Activated CD4-positive, alpha-beta memory T cell treated with anti-CD3 and anti-CD28 coated beads for 36 hours (primary cell): ENCODE data around the gene RAB17. TPM values are rescaled to one million over a fixed set of nuclear protein-coding genes. Genes with fewer than 3 reads are reported as not detected.

Experiments
- CTCF ChIA-PET: fragments of 350-600 bp; sonication (Branson Sonifier 250); formaldehyde crosslinking; loops from one replicate; lab custom pipeline; 2021; ENCODE audit warnings: antibody characterized with exemption, inconsistent platforms; lab: Charles Lee
- POLR2A ChIA-PET: fragments of 350-600 bp; sonication (Branson Sonifier 250); formaldehyde crosslinking; loops from one replicate; lab custom pipeline; 2021; ENCODE audit warnings: antibody characterized with exemption; lab: Charles Lee
- DNase-seq: peaks from one replicate; pipeline ENCODE4 v3.0.0-alpha.2; 2020
- H3K27ac Mint-ChIP-seq: one replicate; pipeline ENCODE4 v1.8.0; 2021; ENCODE audit warnings: mixed read lengths
- H3K27me3 Mint-ChIP-seq: one replicate; pipeline ENCODE4 v1.8.0; 2021; ENCODE audit warnings: mixed read lengths
- H3K36me3 Mint-ChIP-seq: one replicate; pipeline ENCODE4 v1.8.0; 2021; ENCODE audit warnings: mixed read lengths
- H3K4me1 Mint-ChIP-seq: one replicate; pipeline ENCODE4 v1.8.0; 2021; ENCODE audit warnings: low read depth, mixed read lengths
- H3K4me3 Mint-ChIP-seq: one replicate; pipeline ENCODE4 v1.8.0; 2021; ENCODE audit warnings: mild to moderate bottlenecking, mixed read lengths
- H3K9me3 Mint-ChIP-seq: one replicate; pipeline ENCODE4 v1.8.0; 2021; ENCODE audit warnings: mixed read lengths
- intact Hi-C: fragments of 100-400 bp; cut with micrococcal nuclease; formaldehyde crosslinking; loops from one replicate; pipeline ENCODE4 v1.15.1; 2023
- total RNA-seq, 2 experiments: library from RNA; stranded (reverse); gene quantifications; one replicate each; pipeline ENCODE4 v1.2.3, GENCODE V29; 2021

Gene RAB17
- total RNA-seq, 2 experiments from 2014 or later: not detected

- peaks cover 20% of the 10 kb centered on the region for H3K27me3 Mint-ChIP-seq
- H3K4me1 Mint-ChIP-seq: peaks cover 13% of the 10 kb centered on the region
- no peak for DNase-seq
- peaks cover 6% of the 10 kb centered on the region for H3K36me3 Mint-ChIP-seq
- no peak overlapping the region for H3K4me3 Mint-ChIP-seq
- intact Hi-C loops: loop anchor here (5.0 kb wide), 2 partner anchors 125 to 405 kb away; no protein-coding TSS in a partner anchor
- ChIA-PET POLR2A (no interaction called here), CTCF (interaction anchor here (1.3 to 1.6 kb wide), 2 partner anchors 14 to 45 kb away, joined by 6 to 7 read pairs; no protein-coding TSS in a partner anchor)
- peak overlapping the region; percentile 60 for H3K27ac Mint-ChIP-seq
- peaks cover 20% of the 10 kb centered on the region for H3K9me3 Mint-ChIP-seq
Observed at GRCh38 chr2:237557633-237558015, 32.9 kb downstream of the RAB17 start.

- H3K4me1 Mint-ChIP-seq: peaks cover 13% of the 10 kb centered on the region
- H3K36me3 Mint-ChIP-seq: peaks cover 6% of the 10 kb centered on the region
- ChIA-PET POLR2A (no interaction called here), CTCF (interaction anchor here (1.3 to 3.1 kb wide), 4 partner anchors 15 to 44 kb away, joined by 6 to 22 read pairs (median 12); no protein-coding TSS in a partner anchor)
- peak; percentile 76 for DNase-seq
- intact Hi-C loops: loop anchor here (5.0 kb wide), 2 partner anchors 125 to 405 kb away; no protein-coding TSS in a partner anchor
- H3K4me3 Mint-ChIP-seq: no peak overlapping the region
- peaks cover 20% of the 10 kb centered on the region for H3K9me3 Mint-ChIP-seq
- H3K27ac Mint-ChIP-seq: peak overlapping the region; percentile 60
- H3K27me3 Mint-ChIP-seq: peaks cover 18% of the 10 kb centered on the region
Observed at GRCh38 chr2:237556773-237557632, 33.5 kb downstream of the RAB17 start.

- Mint-ChIP-seq H3K9me3 (peaks cover 20% of the 10 kb centered on the region), H3K27me3 (peaks cover 18% of the 10 kb centered on the region), H3K4me1 (peaks cover 13% of the 10 kb centered on the region), H3K4me3 (no peak overlapping the region), H3K27ac (no peak overlapping the region), H3K36me3 (peaks cover 6% of the 10 kb centered on the region)
- ChIA-PET CTCF (interaction anchor here (0.9 to 3.1 kb wide), 3 partner anchors 17 to 390 kb away, joined by 3 to 22 read pairs (median 18); no protein-coding TSS in a partner anchor), POLR2A (no interaction called here)
- no peak for DNase-seq
- intact Hi-C loops: loop anchor here (5.0 kb wide), 2 partner anchors 123 to 403 kb away; no protein-coding TSS in a partner anchor
Observed at GRCh38 chr2:237555560-237555959, 35.0 kb downstream of the RAB17 start.

GRCh38 chr2:237553948-237554347 is 36.6 kb downstream of the RAB17 start:
- ChIA-PET CTCF (interaction anchor here (2.7 to 3.1 kb wide), 2 partner anchors 18 to 41 kb away, joined by 18 to 22 read pairs; no protein-coding TSS in a partner anchor), POLR2A (no interaction called here)
- intact Hi-C loops: no loop called here
- Mint-ChIP-seq H3K27me3 (peaks cover 13% of the 10 kb centered on the region), H3K4me3 (no peak overlapping the region), H3K27ac (no peak overlapping the region), H3K4me1 (peaks cover 13% of the 10 kb centered on the region), H3K9me3 (peaks cover 20% of the 10 kb centered on the region), H3K36me3 (peaks cover 6% of the 10 kb centered on the region)
- no peak for DNase-seq

- peaks cover 20% of the 10 kb centered on the region for H3K9me3 Mint-ChIP-seq
- peaks cover 6% of the 10 kb centered on the region for H3K36me3 Mint-ChIP-seq
- ChIA-PET CTCF (interaction anchor here (1.4 kb wide), 1 partner anchor 19 kb away, joined by 4 read pairs; no protein-coding TSS in a partner anchor), POLR2A (no interaction called here)
- intact Hi-C loops: no loop called here
- peaks cover 10% of the 10 kb centered on the region for H3K27me3 Mint-ChIP-seq
- peaks cover 10% of the 10 kb centered on the region for H3K4me1 Mint-ChIP-seq
- no peak overlapping the region for H3K27ac Mint-ChIP-seq
- H3K4me3 Mint-ChIP-seq: no peak overlapping the region
- DNase-seq: no peak
Observed at GRCh38 chr2:237552908-237553307, 37.6 kb downstream of the RAB17 start.

GRCh38 chr2:237551071-237551574 is 39.4 kb downstream of the RAB17 start:
- H3K36me3 Mint-ChIP-seq: peaks cover 5% of the 10 kb centered on the region
- no peak for DNase-seq
- POLR2A ChIA-PET: no interaction called here
- H3K4me1 Mint-ChIP-seq: no peaks in the 10 kb centered on the region
- peaks cover 9% of the 10 kb centered on the region for H3K27me3 Mint-ChIP-seq
- CTCF ChIA-PET: interaction anchor here (0.7 kb wide), 1 partner anchor 38 kb away, joined by 3 read pairs; no protein-coding TSS in a partner anchor
- intact Hi-C loops: no loop called here
- no peak overlapping the region for H3K27ac Mint-ChIP-seq
- H3K4me3 Mint-ChIP-seq: no peak overlapping the region
- H3K9me3 Mint-ChIP-seq: peaks cover 17% of the 10 kb centered on the region

GRCh38 chr2:237549643-237550415 is 40.7 kb downstream of the RAB17 start:
- POLR2A ChIA-PET: no interaction called here
- CTCF ChIA-PET: interaction anchor here (0.7 kb wide), 1 partner anchor 384 kb away, joined by 3 read pairs; no protein-coding TSS in a partner anchor
- no peaks in the 10 kb centered on the region for H3K4me1 Mint-ChIP-seq
- peaks cover 8% of the 10 kb centered on the region for H3K27me3 Mint-ChIP-seq
- H3K27ac Mint-ChIP-seq: no peak overlapping the region
- H3K4me3 Mint-ChIP-seq: no peak overlapping the region
- no peak for DNase-seq
- H3K36me3 Mint-ChIP-seq: peaks cover 2% of the 10 kb centered on the region
- intact Hi-C loops: no loop called here
- H3K9me3 Mint-ChIP-seq: peaks cover 7% of the 10 kb centered on the region

- Mint-ChIP-seq H3K4me1 (no peaks in the 10 kb centered on the region), H3K4me3 (no peak overlapping the region), H3K27ac (no peak overlapping the region), H3K36me3 (no peaks in the 10 kb centered on the region), H3K27me3 (peaks cover 5% of the 10 kb centered on the region), H3K9me3 (peaks cover 3% of the 10 kb centered on the region)
- POLR2A ChIA-PET: no interaction called here
- CTCF ChIA-PET: interaction anchor here (0.7 to 0.9 kb wide), 2 partner anchors 22 to 384 kb away, joined by 3 read pairs; no protein-coding TSS in a partner anchor
- DNase-seq: no peak
- intact Hi-C loops: no loop called here
Observed at GRCh38 chr2:237549216-237549615, 41.3 kb downstream of the RAB17 start.

- Mint-ChIP-seq H3K4me3 (no peak overlapping the region), H3K27ac (no peak overlapping the region), H3K9me3 (no peaks in the 10 kb centered on the region), H3K27me3 (peaks cover 1% of the 10 kb centered on the region), H3K36me3 (no peaks in the 10 kb centered on the region), H3K4me1 (no peaks in the 10 kb centered on the region)
- intact Hi-C loops: no loop called here
- CTCF ChIA-PET: interaction anchor here (1.0 to 1.2 kb wide), 2 partner anchors 24 to 35 kb away, joined by 4 to 5 read pairs; no protein-coding TSS in a partner anchor
- DNase-seq: no peak
- POLR2A ChIA-PET: no interaction called here
Observed at GRCh38 chr2:237547841-237548416, 42.6 kb downstream of the RAB17 start.

- no peak overlapping the region for H3K27ac Mint-ChIP-seq
- no peak overlapping the region for H3K4me3 Mint-ChIP-seq
- no peaks in the 10 kb centered on the region for H3K36me3 Mint-ChIP-seq
- H3K27me3 Mint-ChIP-seq: peaks cover 1% of the 10 kb centered on the region
- no peaks in the 10 kb centered on the region for H3K9me3 Mint-ChIP-seq
- POLR2A ChIA-PET: no interaction called here
- DNase-seq: no peak
- intact Hi-C loops: no loop called here
- CTCF ChIA-PET: interaction anchor here (1.2 kb wide), 1 partner anchor 25 kb away, joined by 5 read pairs; no protein-coding TSS in a partner anchor
- no peaks in the 10 kb centered on the region for H3K4me1 Mint-ChIP-seq
Observed at GRCh38 chr2:237546876-237547395, 43.6 kb downstream of the RAB17 start.
